Stimulated activated CD8-positive, alpha-beta memory T cell treated with anti-CD3 and anti-CD28 coated beads, Interleukin-7, amount 100 ng/mL, for 24 hours (primary cell): Measurements from ENCODE around the gene ZC2HC1B.

ENCODE experiments used
- DNase-seq: peaks from one replicate; pipeline ENCODE4 v3.0.0-alpha.2; 2020; ENCODE audit warnings: low read depth

ZC2HC1B gene

DNA sequence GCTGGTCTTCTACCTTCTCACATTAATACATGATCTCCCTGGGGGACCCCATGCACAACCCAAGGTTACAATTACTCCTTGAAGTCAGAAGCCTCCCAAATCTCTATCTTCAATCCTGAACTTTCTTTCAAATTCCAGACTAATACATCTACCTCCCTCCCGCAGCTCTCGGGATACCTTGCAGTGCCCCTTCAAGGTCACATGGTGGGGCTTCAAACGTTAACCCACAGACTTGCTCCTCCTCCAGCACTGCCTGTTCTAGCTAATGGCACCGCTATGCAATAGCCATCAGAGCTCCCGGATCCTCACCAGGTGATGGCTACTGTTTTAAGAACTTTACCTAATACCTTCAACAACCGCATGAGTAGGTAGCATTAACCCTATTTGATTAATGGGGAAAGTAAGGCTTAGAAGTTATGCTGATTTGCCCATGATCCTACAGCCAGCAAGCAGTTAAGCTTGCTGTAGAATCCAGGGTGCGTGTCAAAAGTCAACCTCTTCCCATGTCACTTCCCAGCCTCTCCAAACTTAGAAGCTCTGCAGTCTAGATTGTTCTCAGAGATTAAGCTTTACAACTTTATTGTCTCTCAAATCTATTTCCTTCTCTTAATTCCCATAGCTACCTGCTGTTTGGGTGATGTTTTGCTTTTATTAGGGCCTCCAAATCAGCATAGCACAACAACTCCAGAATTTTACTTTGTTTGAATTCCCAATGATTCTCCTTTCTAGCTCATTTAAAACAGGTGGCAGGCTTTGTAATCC lies 99.1 kb downstream of the ZC2HC1B start:
- DNase-seq: no peak

DNA sequence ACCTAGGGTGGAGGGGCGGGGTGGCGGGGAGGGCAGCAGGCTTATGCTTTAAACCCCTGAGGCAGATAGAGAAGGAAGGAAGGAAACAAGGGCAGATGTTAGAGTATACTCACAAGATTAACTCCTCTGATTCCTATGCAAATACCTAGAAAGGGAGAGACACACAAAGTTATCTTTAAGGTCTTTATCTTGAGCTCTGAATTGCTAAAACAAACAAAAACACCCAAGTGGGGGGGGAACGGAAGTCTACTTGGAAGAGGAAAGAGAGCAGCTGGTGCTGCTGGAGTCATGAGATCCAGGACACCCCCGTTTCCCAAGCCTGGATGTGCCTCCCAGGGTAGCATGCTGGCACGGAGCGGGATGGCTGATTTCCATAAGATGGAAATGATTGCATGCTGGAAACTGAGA lies 100.4 kb downstream of the ZC2HC1B start:
- no peak for DNase-seq

DNA sequence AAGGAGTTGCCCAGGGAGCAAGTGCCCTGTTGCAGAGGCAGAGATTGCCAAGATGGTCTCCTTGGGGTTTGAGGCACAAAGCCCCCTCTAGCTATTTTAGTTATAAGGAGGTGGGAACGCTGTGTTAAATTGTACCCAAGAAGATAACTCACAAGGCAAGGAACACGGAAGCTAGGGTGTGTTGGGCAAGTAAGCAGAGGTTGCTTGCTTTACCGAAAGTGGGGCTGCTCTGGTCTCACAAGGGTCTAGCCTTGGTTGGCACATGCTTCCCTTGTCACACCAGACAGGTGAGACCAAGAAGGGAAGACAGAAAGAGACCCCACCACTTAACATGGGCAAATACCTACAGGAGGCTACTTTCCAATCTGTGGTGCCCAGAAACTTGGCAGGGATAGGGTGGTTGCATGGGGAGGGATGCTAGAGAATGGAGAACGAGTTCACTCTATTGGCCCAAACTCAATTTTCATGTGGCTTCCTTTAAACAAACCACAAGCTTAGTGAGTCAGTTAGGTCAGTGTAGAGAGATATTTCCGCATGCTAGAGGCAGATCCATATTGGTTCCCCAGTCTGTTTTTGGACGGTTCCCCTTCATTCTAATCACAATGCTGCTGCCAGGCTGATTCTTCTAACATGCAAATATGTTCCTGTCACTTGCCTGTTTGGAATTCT lies 101.4 kb downstream of the ZC2HC1B start:
- DNase-seq: no peak

DNA sequence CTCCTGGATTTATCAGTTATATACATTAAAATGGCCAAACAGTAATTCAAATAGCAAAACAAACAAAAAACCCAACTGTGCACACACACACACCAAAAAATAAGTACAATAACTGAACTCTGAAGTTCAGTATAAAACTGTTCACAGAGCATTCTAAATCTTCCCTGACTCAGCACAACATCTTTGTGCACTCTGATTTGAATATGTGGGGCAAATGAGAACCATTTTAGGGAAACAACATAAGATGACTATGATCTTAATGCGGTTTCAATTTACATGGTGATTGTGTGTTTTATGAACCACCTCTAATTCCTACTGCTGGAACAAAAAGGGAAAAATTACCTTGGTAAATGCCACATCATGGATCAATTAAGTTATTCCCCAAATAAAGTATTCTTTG lies 102.0 kb downstream of the ZC2HC1B start:
- DNase-seq: no peak

DNA sequence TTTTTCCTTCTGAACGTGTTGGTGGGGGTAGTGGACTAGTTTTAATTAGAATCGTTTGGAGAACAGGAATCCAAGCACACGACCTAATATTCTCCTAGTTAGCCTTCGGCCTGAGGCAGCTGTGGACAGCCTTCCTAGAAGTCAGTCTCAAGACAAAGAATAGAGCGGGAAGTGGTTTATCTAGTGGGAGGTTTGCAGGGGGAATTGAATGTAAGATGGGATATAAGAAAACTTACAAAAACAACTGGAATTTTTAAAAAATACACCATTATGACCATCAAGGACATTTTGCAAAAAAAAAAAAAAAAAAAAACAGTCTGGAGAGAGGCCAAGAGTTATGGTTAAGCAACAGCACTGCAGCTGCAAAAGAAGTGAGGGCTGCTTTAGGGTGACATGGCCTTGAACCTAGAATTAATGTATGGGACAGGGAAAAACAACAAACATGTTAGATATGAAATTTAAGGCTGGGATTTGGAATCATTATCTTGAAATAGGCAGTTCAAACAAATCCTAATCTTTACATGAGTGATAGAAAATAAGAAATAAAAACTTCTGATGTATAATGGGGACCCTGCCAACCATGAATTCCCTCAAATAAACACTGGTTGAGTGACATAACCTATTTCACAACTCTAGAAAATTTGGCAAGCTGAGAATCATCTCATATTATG lies 103.6 kb downstream of the ZC2HC1B start:
- DNase-seq: no peak

DNA sequence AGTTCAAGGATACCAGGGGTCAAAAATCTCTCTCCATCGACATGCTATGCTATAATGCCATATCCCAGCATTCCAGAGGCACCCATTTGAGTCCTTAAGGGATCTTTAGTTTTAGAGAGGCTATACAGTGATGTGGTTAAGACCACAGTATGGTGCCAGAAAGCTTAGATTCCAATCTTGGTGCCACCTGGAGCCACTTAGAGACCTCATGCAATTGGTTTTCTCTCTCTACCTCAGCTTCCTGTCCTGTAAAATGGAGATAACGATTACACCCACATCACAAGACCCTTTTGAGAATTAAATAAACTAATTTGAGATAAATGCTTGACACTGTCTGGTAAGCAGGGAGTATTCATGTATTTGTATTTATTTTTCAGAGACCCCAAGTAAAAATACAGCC lies 104.8 kb downstream of the ZC2HC1B start:
- DNase-seq: no peak

DNA sequence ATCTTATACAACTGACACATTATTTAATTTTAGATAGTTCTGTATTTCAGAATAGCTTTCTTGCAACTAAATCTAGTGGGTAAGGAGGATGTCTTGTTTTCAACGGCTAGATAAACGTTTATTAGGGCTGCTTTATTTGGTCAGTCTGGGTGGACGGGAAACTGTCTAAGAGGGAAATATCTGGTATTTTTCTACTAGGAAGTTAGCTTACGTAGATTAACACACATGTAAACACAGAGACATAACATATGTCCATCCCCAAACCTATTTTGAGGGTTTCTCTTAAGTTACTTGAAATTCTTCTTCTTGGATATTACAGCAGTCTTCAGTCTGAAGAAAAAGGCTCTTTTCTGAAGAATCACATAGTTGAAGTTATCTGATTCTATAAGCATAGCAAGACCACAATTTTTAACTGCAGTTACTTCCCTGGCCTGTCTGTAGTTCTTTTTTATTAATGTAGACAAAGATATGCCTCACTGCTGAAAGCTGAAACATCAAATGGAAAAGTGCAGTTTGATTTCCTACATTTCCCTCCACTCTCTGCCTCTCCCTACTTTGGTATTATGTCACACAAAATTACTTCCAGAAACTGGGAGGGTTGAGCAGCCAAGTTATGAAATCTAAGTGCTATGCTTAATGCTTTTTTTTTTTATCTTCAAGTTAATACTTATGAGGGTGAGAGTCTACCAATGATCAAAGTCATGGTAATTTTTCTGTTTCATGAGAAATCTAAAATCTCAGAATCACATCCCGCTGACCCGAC lies 106.4 kb downstream of the ZC2HC1B start:
- no peak for DNase-seq

DNA sequence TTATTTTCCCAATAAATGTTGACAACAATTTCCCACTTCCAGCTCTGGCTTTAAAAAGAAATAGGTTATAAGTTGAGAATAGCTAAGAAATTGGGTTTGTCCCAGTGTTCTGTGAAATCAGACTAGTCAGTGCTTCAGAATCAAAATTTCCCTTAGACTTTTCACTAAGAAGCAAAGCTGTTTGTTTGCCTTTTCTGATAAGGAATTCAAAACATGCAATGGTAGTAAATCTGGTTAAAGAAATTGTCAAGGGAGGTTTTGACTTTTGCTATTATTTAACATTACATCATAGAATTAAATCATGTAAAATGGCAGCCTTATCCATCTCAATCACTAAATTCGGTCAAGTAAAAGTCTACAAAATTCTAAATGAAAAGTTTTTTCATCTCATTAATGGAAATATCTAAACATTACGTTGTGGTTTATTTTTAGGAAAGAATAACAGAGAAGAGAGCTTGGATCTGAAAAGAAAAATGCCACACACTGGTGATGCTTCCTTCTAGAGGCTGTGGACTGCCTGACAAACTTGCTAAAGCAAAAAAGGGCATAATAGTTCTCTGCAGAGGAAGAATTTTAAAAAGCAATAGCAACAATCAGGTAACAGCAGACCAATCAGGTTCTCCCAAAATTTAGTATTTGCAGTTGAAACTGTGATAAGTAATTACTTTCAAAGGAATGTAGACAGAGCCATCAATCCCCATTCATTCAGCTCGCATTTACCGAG lies 107.4 kb downstream of the ZC2HC1B start:
- no peak for DNase-seq

DNA sequence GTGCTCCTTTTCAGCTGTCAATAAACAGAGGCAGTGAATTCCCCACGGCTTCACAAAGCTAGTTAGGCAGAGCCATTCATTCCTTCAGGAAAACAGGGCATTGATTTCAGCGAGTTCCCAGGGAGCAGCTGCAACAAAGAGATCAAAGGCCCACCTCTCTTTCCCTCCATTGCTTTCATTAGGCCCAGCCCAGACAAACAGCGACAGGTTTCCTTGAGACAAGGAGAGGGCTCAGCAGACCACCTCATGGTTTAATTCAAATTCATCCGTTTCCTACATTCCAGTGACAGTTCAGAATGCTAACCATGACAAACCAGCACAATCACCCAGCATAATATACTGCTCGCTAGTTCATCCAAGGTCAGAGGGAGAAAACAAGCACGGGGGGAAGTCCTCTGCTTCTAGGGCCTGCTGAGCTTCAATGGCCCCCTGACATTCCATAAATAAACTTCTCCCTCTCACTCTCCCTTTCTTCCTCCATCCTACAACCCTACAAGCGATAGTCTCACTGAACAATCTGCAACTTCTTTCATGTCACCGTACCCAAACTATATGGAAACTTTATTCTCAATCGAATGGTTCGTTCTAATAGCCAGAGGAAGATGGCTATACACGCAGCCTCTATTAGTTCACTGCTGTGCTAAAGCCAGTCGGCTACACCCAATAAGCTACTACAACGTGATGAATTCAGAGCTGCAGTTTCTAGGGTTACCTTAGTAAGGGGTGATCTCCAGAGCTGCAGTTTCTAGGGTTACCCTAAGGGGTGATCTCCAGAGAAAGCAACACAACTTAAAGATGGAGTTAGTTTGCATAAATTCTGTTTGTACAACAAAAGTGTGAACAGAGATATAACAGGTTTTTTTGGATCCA lies 109.1 kb downstream of the ZC2HC1B start:
- no peak for DNase-seq

DNA sequence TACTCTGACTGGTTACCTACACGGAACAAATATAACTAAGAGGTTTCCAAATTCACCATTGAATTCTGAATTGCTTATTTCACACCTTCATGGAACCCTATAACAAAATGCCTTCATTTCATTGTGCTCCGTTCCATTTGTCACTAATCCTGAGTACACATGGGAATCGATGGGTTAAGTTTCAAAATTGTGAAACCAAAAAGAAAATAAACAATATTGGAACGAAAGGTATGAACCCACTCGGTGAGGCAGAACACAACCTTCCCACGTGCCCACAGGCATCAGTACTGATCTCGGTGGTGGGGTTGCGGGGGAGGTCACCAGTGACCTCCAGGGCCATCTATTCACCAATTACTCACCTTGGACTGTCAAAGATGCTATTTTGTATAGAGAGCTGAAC lies 109.8 kb downstream of the ZC2HC1B start:
- no peak for DNase-seq

DNA sequence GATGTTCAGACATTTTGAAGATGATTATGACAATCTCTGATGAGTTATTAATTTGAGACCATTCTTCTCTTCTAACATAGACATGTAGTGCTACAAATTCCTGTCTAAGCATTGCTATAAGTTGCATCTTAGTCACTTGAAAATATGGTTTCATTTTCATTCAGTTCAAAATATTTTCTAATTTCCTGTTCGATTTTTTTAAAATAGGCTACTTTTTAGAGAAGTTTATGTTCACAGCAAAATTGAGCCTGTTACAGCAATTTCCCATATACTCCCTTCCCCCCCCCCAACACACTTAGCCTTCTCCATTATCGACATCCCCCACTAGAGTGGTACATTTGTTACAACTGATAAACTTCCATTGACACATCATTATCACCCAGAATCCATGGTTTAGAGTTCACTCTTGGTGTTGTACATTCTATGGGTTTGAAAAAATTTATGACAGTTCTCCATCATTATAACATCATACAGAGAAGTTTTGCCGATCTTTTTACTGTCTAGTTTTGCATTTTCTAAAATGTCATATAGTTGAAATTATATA lies 112.6 kb downstream of the ZC2HC1B start:
- DNase-seq: no peak

DNA sequence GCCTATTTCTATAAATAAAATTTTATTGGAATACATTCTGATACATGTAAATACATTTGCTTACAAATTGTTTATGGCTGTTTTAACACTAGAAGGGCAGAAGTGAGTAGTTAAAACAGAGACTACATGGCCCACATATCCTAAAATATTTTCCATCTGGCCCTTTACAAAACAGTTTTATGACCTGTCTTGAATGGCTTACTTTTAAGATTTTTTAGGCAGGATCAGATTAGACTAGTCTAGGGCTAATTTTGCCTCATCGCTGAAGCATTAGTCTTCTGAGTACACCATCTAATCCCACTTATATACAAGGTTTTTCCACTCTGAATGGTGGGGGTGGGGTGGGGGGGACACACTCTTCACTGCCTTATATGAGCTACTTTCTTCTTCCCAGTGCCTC lies 116.6 kb downstream of the ZC2HC1B start:
- DNase-seq: no peak

DNA sequence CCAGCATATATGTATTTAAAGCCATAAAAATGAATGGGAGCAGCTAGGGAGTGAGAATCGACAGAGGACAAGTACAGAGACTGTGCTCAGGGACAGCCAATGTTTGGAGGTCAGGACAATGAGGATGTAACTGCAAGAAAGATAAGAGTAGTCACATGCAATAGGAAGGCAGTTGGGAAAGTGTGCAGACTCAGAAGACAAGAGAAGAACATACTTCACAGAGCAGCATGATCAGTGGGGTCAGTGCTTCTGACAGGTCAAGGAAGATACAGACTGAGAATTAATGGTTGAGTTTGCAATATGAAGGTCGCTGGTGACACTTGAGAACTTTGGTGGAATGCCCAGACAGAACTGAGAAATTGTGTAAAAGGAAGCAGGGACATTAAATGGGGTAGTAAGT lies 118.7 kb downstream of the ZC2HC1B start:
- DNase-seq: no peak

DNA sequence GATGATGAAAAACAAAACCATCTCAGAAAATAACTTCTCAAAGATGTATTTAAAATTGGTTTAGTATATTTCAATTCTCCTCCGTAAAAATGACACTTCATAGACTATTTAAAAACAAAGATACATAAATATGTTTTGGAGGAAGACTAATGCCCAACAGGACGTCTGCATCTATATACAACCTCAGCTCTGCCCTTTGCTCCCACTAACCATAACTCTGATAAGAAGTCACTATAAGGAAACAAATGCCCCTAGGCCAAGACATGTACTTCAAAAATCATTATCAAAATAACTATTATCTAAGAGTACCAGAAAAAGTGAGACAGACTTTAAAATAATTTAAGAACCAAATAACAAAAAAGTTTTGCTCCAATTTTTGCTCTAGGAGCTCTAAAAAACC lies 120.4 kb downstream of the ZC2HC1B start:
- no peak for DNase-seq

DNA sequence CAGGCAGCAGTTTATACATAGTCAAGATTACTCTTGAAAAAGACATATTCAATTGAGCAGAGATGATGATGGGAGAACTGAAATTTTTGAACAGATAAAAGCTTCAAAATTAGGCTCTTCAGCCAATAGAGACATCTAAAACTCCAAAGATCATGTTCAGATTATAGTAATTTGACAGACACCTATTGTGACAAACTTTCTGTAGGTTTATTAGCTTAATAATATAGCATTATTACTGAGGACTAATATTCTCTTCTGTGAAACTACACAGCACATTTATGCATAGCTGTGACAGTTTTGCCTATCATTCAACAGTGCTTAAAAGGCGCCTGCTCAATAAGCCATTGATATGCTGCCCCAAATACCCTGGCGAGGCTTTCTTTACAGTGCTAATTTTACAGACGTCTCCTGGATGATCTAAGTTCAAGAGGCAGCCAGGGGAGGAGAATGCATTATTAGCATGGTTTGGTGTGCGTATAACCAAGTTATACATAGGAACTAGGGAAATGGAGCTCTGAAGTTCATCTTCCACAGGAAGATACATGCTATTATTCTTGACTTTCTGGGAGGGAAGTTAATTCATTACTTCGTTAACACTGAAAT lies 122.3 kb downstream of the ZC2HC1B start:
- DNase-seq: no peak
